Stomach (tissue), 9 donors: ENCODE data around the gene PLA2G5. TPM values are rescaled to one million over a fixed set of nuclear protein-coding genes. Genes with fewer than 3 reads are reported as not detected.

Experiments
- DNase-seq, 2 donors: peaks; one replicate each; pipeline versions ENCODE4 v3.0.0 to v3.0.0-alpha.2; 2013 to 2019
- H3K27ac ChIP-seq, 5 donors: fragments of 200-600 bp in 4 of 5; sonication (generic) in 4 of 5; one replicate each; pipeline ENCODE4 v1.5.1; 2013 to 2019; ENCODE audit warnings: mild to moderate bottlenecking in 1 of 5, moderate library complexity in 1 of 5
- H3K27me3 ChIP-seq, 3 donors: fragments of 200-600 bp; sonication (generic); one replicate each; pipeline ENCODE4 v1.5.1; 2017 to 2019; ENCODE audit warnings: mixed run types in 1 of 3
- H3K36me3 ChIP-seq, 4 donors: fragments of 200-600 bp; sonication (generic); 1 replicate in 3 of 4; 2 replicates in 1 of 4; pipeline ENCODE4 v1.5.1; 2016 to 2019
- H3K4me1 ChIP-seq, 4 donors: fragments of 200-600 bp; sonication (generic); one replicate each; pipeline ENCODE4 v1.5.1; 2016 to 2019
- H3K4me3 ChIP-seq, 4 donors: fragments of 200-600 bp; sonication (generic) in 3 of 4; one replicate each; pipeline ENCODE4 v1.5.1; 2016 to 2019; ENCODE audit warnings: mild to moderate bottlenecking in 1 of 4
- H3K9me3 ChIP-seq, 4 donors: fragments of 200-600 bp; sonication (generic); one replicate each; pipeline ENCODE4 v1.5.1; 2016 to 2019
- CTCF ChIP-seq, 7 experiments: fragments of 450-650 bp in 4 of 7; fragments of 200-600 bp in 3 of 7; sonication (generic) in 3 of 7; IDR thresholded peaks; one replicate each; pipeline ENCODE4 v1.5.1; 2016 to 2019; ENCODE audit warnings: antibody characterized with exemption in 7 of 7, control low read depth in 2 of 7, mild to moderate bottlenecking in 1 of 7
- EP300 ChIP-seq: sonication (generic); formaldehyde crosslinking; IDR thresholded peaks from one replicate; pipeline ENCODE4 v1.6.1; 2017; ENCODE audit warnings: antibody characterized with exemption
- POLR2A ChIP-seq, 4 donors: fragments of 450-650 bp; IDR thresholded peaks; one replicate each; pipeline ENCODE4 v1.6.1; 2016; ENCODE audit warnings: antibody characterized with exemption in 4 of 4, control low read depth in 2 of 4, mild to moderate bottlenecking in 1 of 4, moderate library complexity in 1 of 4
- POLR2AphosphoS5 ChIP-seq, 3 donors: sonication (generic); formaldehyde crosslinking; IDR thresholded peaks; one replicate each; pipeline ENCODE4 v1.6.1; 2016; ENCODE audit warnings: antibody characterized with exemption in 3 of 3
- whole genome bisulfite sequencing, 5 donors: extraction: QIAGEN DNeasy Blood & Tissue Kit in 3 of 5; methylation state at CpG; one replicate each; pipeline versions ENCODE4 v1.1.5 to v1.1.7; 2013 to 2018; 5-methylcytosine and 5-hydroxymethylcytosine counted together
- intact Hi-C: fragments of 100-400 bp; cut with DNase I; formaldehyde crosslinking; loops from one replicate; pipeline ENCODE4 v1.15.1; 2023; ENCODE audit warnings: low total_unique reads
- polyA plus RNA-seq, 3 donors: library from polyadenylated mRNA; stranded (reverse); fragments of 200-250 nt; gene quantifications; one replicate each; pipeline ENCODE4 v1.2.3, GENCODE V29; 2013
- total RNA-seq, 5 donors: library from RNA; depleted of rRNA; stranded (reverse); fragments of >200 nt; gene quantifications; one replicate each; pipeline versions ENCODE4 v1.1.0 to v1.2.3, GENCODE V29; 2014 to 2016
- donor health status: healthy with polysubstance abuse.
- donor health status: Bipolar disorder and iron deficiency.
- donor health status: healthy.

The PLA2G5 gene
- total and polyA plus RNA-seq, 8 donors, result 0.92 to 9.4 (median 4.7) TPM; not detected in 2

GRCh38 chr1:20078171-20078651, 8.2 kb downstream of the PLA2G5 start:
- Histone ChIP-seq H3K27me3 (peaks cover 0 to 10% (median 0%) of the 10 kb centered on the region in 3 donors), H3K36me3 (no peaks in the 10 kb centered on the region), H3K4me1 (peaks cover 0 to 15% (median 3%) of the 10 kb centered on the region in 4 donors), H3K4me3 (no peak overlapping the region), H3K9me3 (no peaks in the 10 kb centered on the region), H3K27ac (no peak overlapping the region)
- WGBS, 5 donors, result 56 to 68% (median 63%) methylated on average over 8 of the region's 8 CpGs
- intact Hi-C loops, result no loop called here
- no peak for DNase-seq
- no peak for TF ChIP-seq EP300
- no peak for TF ChIP-seq POLR2A (IDR thresholded peaks at IDR 0.05)
- no peak for TF ChIP-seq POLR2AphosphoS5 (IDR thresholded peaks at IDR 0.05)
- TF ChIP-seq CTCF (IDR thresholded peaks at IDR 0.05), result no peak

GRCh38 chr1:20078711-20079110, 8.7 kb downstream of the PLA2G5 start:
- intact Hi-C loops, result no loop called here
- no peak overlapping the region for H3K4me3 ChIP-seq
- no peak for TF ChIP-seq POLR2AphosphoS5 (IDR thresholded peaks at IDR 0.05)
- no peak for TF ChIP-seq CTCF (IDR thresholded peaks at IDR 0.05)
- TF ChIP-seq EP300, result no peak
- TF ChIP-seq POLR2A (IDR thresholded peaks at IDR 0.05), result no peak
- 70 to 86% (median 80%) methylated on average over 5 of the region's 5 CpGs for WGBS, 5 donors
- H3K27ac ChIP-seq, result no peak overlapping the region
- peaks cover 0 to 10% (median 0%) of the 10 kb centered on the region in 3 donors for H3K27me3 ChIP-seq
- no peak for DNase-seq
- H3K4me1 ChIP-seq, result peaks cover 0 to 15% (median 4%) of the 10 kb centered on the region in 4 donors
- no peaks in the 10 kb centered on the region for H3K36me3 ChIP-seq
- no peaks in the 10 kb centered on the region for H3K9me3 ChIP-seq

- peaks cover 0 to 10% (median 0%) of the 10 kb centered on the region in 3 donors for H3K27me3 ChIP-seq
- no peak overlapping the region for H3K27ac ChIP-seq
- intact Hi-C loops, result no loop called here
Observed at GRCh38 chr1:20079661-20080305, 9.8 kb downstream of the PLA2G5 start.

More at GRCh38 chr1:20079661-20080305, 9.8 kb downstream of the PLA2G5 start:
- 58 to 67% (median 62%) methylated on average over 7 to 8 of the region's 8 CpGs for WGBS, 5 donors
- no peak for DNase-seq
- H3K9me3 ChIP-seq, result no peaks in the 10 kb centered on the region
- H3K4me1 ChIP-seq, result peaks cover 0 to 15% (median 4%) of the 10 kb centered on the region in 4 donors
- no peak overlapping the region for H3K4me3 ChIP-seq
- TF ChIP-seq POLR2A (IDR thresholded peaks at IDR 0.05) (no peak), CTCF (IDR thresholded peaks at IDR 0.05) (no peak), EP300 (no peak), POLR2AphosphoS5 (IDR thresholded peaks at IDR 0.05) (no peak)
- no peaks in the 10 kb centered on the region for H3K36me3 ChIP-seq
